HepG2 (cell line): ENCODE data around the gene TEX9. TPM values are rescaled to one million over a fixed set of nuclear protein-coding genes. Genes with fewer than 3 reads are reported as not detected.

Experiments used
- AGO1 ChIP-seq: fragments of 200-400 bp; formaldehyde crosslinking; IDR thresholded peaks from 2 replicates; pipeline ENCODE4 v1.6.1; 2017; ENCODE audit warnings: mild to moderate bottlenecking, low read depth, low read length, moderate library complexity; ENCODE audit not compliant: poor library complexity, severe bottlenecking
- BHLHE40 ChIP-seq: IDR thresholded peaks from 2 replicates; pipeline ENCODE4 v1.6.1; 2011; ENCODE audit warnings: low read length, improper control_type of control experiment
- CC2D1A ChIP-seq: sonication (generic); formaldehyde crosslinking; IDR thresholded peaks from 2 replicates; pipeline ENCODE4 v1.8.1; 2023; ENCODE audit warnings: mild to moderate bottlenecking, missing genetic modification reagents
- CHCHD3 ChIP-seq: sonication (generic); formaldehyde crosslinking; IDR thresholded peaks from 2 replicates; pipeline ENCODE4 v1.8.0; 2022; ENCODE audit warnings: mild to moderate bottlenecking, missing genetic modification reagents, moderate library complexity
- IKZF4 ChIP-seq: sonication (generic); formaldehyde crosslinking; IDR thresholded peaks from 2 replicates; pipeline ENCODE4 v1.5.1; 2020; ENCODE audit warnings: borderline replicate concordance, mild to moderate bottlenecking, low read depth, missing genetic modification reagents; ENCODE audit errors: not compliant biosample characterization
- IKZF5 ChIP-seq: IDR thresholded peaks from 2 replicates; pipeline ENCODE4 v1.6.1; 2018; ENCODE audit warnings: missing genetic modification reagents, mild to moderate bottlenecking, missing compliant biosample characterization
- IRF9 ChIP-seq: sonication (generic); formaldehyde crosslinking; IDR thresholded peaks from 2 replicates; pipeline ENCODE4 v1.8.0; 2022; ENCODE audit warnings: missing genetic modification reagents, mild to moderate bottlenecking, borderline replicate concordance
- KAT7 ChIP-seq: IDR thresholded peaks from 2 replicates; pipeline ENCODE4 v1.6.1; 2018; ENCODE audit warnings: borderline replicate concordance, missing compliant biosample characterization
- KDM2A ChIP-seq: sonication (generic); formaldehyde crosslinking; IDR thresholded peaks from 2 replicates; pipeline ENCODE4 v1.4.0; 2020; ENCODE audit warnings: low read depth, missing genetic modification reagents, borderline replicate concordance
- KDM5A ChIP-seq: fragments of 200-600 bp; sonication (generic); IDR thresholded peaks from 2 replicates; pipeline ENCODE4 v1.7.0; 2018; ENCODE audit warnings: antibody characterized with exemption, mild to moderate bottlenecking, low read length, borderline replicate concordance
- MEIS2 ChIP-seq: sonication (generic); formaldehyde crosslinking; IDR thresholded peaks from 2 replicates; pipeline ENCODE4 v1.9.0; 2021; ENCODE audit warnings: mild to moderate bottlenecking, missing genetic modification reagents
- NFRKB ChIP-seq: fragments of 450-650 bp; IDR thresholded peaks from 2 replicates; pipeline ENCODE4 v1.6.1; 2017
- RERE ChIP-seq: IDR thresholded peaks from 2 replicates; pipeline ENCODE4 v1.6.1; 2016; ENCODE audit warnings: low read depth, missing genetic modification reagents, missing compliant biosample characterization
- RNF2 ChIP-seq: fragments of 450-650 bp; conservative IDR thresholded peaks from 2 replicates; pipeline ENCODE4 v1.6.1; 2016; ENCODE audit warnings: low read depth
- TOE1 ChIP-seq: sonication (generic); formaldehyde crosslinking; IDR thresholded peaks from 2 replicates; pipeline ENCODE4 v1.4.0; 2020; ENCODE audit warnings: mild to moderate bottlenecking, missing genetic modification reagents
- ZNF567 ChIP-seq: sonication (generic); formaldehyde crosslinking; IDR thresholded peaks from 2 replicates; pipeline ENCODE4 v1.8.1; 2023; ENCODE audit warnings: mild to moderate bottlenecking, missing genetic modification reagents, borderline replicate concordance
- ZNF598 ChIP-seq: sonication (generic); formaldehyde crosslinking; IDR thresholded peaks from 2 replicates; pipeline ENCODE4 v1.5.1; 2020; ENCODE audit warnings: mild to moderate bottlenecking, missing genetic modification reagents, borderline replicate concordance
- polyA plus RNA-seq, 8 experiments: library from polyadenylated mRNA; depleted of rRNA in 3 of 8; stranded (reverse) in 7 of 8; unstranded in 1 of 8; fragments of >200 nt; fragmentation: Illumina TruSeq in 4 of 8; extraction: Trizol in 4 of 8; gene quantifications; 2 replicates each; pipeline versions ENCODE4 v1.2.1 to v1.2.3, GENCODE V29; 2011 to 2016; ENCODE audit warnings: low read depth in 4 of 8, missing spikeins in 1 of 8, mixed read lengths in 1 of 8; ENCODE audit not compliant: insufficient read depth in 1 of 8
- total RNA-seq, 5 experiments: library from RNA; depleted of rRNA; stranded (reverse); fragments of >200 nt; fragmentation: Illumina TruSeq; extraction: Trizol; gene quantifications; 2 replicates each; pipeline ENCODE4 v1.2.3, GENCODE V29; 2016; ENCODE audit warnings: low read depth in 1 of 5

TEX9 gene
- total and polyA plus RNA-seq, 2 of the 13 experiments (the other 11 are each of a cell fraction or from before 2014, with no cell fraction given), result 0.82 to 6.9 TPM

- no peak for TF ChIP-seq CC2D1A
- no peak for TF ChIP-seq NFRKB
- TF ChIP-seq KAT7 (CRISPR knock-in tag), result peak; percentile 51; the same call in 1 of the 2 replicates
- no peak for TF ChIP-seq RERE (CRISPR knock-in tag)
- TF ChIP-seq KDM2A, result peak; percentile 71; the same call in 1 of the 2 replicates
- 0 out of 2 replicates have a peak, but pooled peaks have one; percentile 36 for TF ChIP-seq IKZF5 (CRISPR knock-in tag)
- TF ChIP-seq KDM5A, result peak; percentile 41; the same call in 1 of the 2 replicates
- no peak for TF ChIP-seq BHLHE40
- no peak for TF ChIP-seq IKZF4 (CRISPR knock-in tag)
- 0 out of 2 replicates have a peak, but pooled peaks have one; percentile 46 for TF ChIP-seq MEIS2 (CRISPR knock-in tag)
- TF ChIP-seq AGO1, result no peak
- 0 out of 2 replicates have a peak, but pooled peaks have one; percentile 51 for TF ChIP-seq RNF2
- TF ChIP-seq IRF9 (CRISPR knock-in tag), result no peak
- no peak for TF ChIP-seq CHCHD3 (CRISPR knock-in tag)
- no peak for TF ChIP-seq ZNF567 (CRISPR knock-in tag)
- 0 out of 2 replicates have a peak, but pooled peaks have one; percentile 38 for TF ChIP-seq ZNF598 (CRISPR knock-in tag)
- TF ChIP-seq TOE1, result no peak
Observed at GRCh38 chr15:56365075-56365711, at the start of gene TEX9 (continued).
